Fibroblast of pulmonary artery (primary cell): ENCODE results near the gene TPRG1L.

ENCODE experiments used
- DNase-seq: peaks from one replicate; pipeline ENCODE4 v3.0.0-alpha.2; 2010; ENCODE audit warnings: low read depth
- H3K4me3 ChIP-seq: replicated peaks from 2 replicates; pipeline ENCODE4 v1.5.1; 2011; ENCODE audit warnings: low read depth, mild to moderate bottlenecking, control low read depth, low read length, moderate library complexity
- CTCF ChIP-seq: IDR thresholded peaks from 2 replicates; pipeline ENCODE4 v1.5.1; 2011; ENCODE audit warnings: mild to moderate bottlenecking, control low read depth, low read length, inconsistent platforms; ENCODE audit errors: missing control alignments

TPRG1L gene

GRCh38 chr1:3634059-3634800 is 9.4 kb downstream of the TPRG1L start:
- no peak overlapping the region for H3K4me3 ChIP-seq
- DNase-seq = no peak
- no peak for TF ChIP-seq CTCF

- TF ChIP-seq CTCF = no peak
- no peak overlapping the region for H3K4me3 ChIP-seq
- DNase-seq = no peak
These were observed 11.3 kb downstream of the TPRG1L start for GRCh38 chr1:3636080-3636479.

GRCh38 chr1:3636531-3636930 is 11.7 kb downstream of the TPRG1L start:
- H3K4me3 ChIP-seq = no peak overlapping the region
- TF ChIP-seq CTCF = no peak
- DNase-seq = no peak

GRCh38 chr1:3638027-3638426 is 13.2 kb downstream of the TPRG1L start:
- no peak overlapping the region for H3K4me3 ChIP-seq
- no peak for TF ChIP-seq CTCF
- DNase-seq = no peak

GRCh38 chr1:3638676-3639075 is 13.9 kb downstream of the TPRG1L start:
- TF ChIP-seq CTCF = no peak
- H3K4me3 ChIP-seq = no peak overlapping the region
- no peak for DNase-seq

GRCh38 chr1:3639397-3639911 is 14.6 kb downstream of the TPRG1L start:
- no peak for DNase-seq
- H3K4me3 ChIP-seq = no peak overlapping the region
- no peak for TF ChIP-seq CTCF
